Liver (tissue), 3 donors: ENCODE measurements around the gene SLC37A2.

Experiments used
- CTCF ChIP-seq: fragments of 150-350 bp; IDR thresholded peaks from 2 replicates; pipeline ENCODE4 v1.5.1; 2017; ENCODE audit warnings: improper control_type of control experiment, low read depth, low read length; ENCODE audit not compliant: missing input control
- GABPA ChIP-seq, 2 donors: IDR thresholded peaks in 1 of 2; conservative IDR thresholded peaks in 1 of 2; 2 replicates each; pipeline ENCODE4 v1.6.1; 2016; ENCODE audit warnings: antibody characterized with exemption in 2 of 2, mild to moderate bottlenecking in 1 of 2, moderate library complexity in 1 of 2
- YY1 ChIP-seq: IDR thresholded peaks from 2 replicates; pipeline ENCODE4 v1.6.1; 2016; ENCODE audit warnings: antibody characterized with exemption, mild to moderate bottlenecking
- donor health status: healthy.
- donor health status: healthy.

DNA sequence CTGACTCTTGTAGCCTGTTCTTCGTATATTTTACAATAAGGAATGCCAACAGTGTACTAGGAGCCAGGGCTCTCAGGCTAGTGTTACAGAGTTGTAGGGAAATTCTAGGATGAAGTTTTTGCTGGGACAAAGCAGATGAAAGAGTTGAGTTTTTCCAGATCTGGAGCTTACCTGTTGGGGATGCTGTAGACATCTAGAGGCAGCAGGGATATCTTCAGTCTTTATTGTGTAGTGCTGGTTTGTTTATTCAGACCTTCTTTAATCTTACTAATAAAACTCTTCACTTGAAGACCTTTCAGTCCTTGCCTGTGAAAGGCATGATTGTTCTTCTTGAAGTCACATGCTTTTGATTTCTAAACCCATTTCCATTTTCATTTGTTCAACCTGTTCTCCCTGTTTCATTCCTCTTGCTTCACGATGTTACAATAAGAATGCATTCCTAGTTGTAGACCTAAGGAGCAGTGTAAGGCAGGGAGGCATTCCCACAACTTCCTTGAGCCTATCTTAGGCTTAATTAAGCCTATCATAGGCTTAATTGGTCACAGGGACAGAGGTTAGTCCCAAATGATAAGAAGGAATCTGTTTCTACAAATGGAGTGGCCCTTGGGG lies 7.9 kb upstream of the SLC37A2 start:
- no peak for TF ChIP-seq YY1
- no peak for TF ChIP-seq GABPA (IDR thresholded peaks at IDR 0.05 in 1 of 2, conservative IDR thresholded peaks at IDR 0.05 in 1 of 2)
- TF ChIP-seq CTCF = no peak
